NCI-H2029 (cell line): ENCODE results near the gene ARAP2.

Source experiments
- DNase-seq: peaks from one replicate; lab custom pipeline; 2025; lab: John Stamatoyannopoulos, UW

Gene ARAP2

DNA sequence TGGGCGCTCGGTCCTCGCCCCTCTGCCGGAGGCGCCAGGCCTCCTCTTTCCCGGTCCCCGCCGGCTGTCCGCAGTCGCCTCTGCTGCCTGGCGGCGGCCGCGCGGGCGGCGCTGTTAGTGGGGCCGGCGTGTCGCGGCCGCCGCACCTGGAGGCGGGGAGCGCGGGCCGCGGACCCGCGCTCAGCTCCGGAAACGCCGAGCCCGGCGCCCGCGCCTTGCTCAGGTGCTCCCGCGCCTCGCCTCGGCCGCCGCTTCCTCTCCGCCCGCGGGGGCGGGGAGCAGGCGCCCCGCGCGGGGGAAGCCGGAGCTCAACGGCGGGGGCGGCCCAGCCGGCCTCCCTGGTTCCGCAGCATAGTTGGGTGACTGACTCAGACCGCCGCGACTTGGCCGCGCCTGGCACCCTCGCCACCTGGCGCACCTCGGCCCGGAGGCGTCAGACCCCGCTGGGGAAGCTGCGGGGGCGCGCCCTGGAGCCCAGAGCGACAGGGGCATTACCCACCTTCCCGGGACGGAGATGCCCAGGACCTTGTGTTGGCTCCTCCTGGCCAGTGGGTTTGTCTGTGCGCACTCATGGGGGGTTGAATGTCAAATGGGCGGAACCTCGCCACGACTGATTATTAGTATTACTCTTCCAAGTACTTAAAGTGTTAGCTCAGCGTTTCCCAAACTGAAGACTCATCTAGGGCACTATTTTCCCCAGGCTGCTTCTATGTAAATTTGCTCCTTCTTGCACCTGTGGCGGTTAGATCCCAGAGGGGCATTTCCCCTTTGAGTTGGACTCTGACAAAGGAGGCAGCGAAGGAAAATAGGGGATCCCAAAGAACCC, at the start of gene ARAP2:
Gene ARAP2, minus strand, starts transcription at position 258 of the 826 bp plus-strand sequence. CDS start 15,028 bp downstream, outside the sequence.
- DNase-seq = no peak

- DNase-seq = no peak
Observed at GRCh38 chr4:36292556-36293188, 48.4 kb upstream of the ARAP2 start.

DNA sequence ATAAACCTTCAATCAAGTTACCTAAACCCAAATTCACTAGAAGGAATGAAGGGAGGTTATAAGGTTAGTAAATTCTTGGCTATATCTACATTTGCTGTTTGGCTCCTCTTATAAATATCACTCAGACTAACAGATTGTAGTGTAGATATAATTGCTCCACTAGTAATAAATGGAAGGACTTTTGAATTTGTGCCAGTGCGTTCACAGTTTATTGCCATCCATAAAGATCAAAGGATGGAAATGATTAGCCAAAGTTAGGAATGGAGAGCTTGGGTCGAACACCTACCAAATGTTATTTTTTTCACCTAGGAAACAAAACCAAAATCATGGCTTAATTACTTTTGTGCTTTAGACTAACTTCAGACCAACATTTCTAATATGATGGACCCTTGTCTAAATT, 46.3 kb upstream of the ARAP2 start:
- DNase-seq = no peak

DNA sequence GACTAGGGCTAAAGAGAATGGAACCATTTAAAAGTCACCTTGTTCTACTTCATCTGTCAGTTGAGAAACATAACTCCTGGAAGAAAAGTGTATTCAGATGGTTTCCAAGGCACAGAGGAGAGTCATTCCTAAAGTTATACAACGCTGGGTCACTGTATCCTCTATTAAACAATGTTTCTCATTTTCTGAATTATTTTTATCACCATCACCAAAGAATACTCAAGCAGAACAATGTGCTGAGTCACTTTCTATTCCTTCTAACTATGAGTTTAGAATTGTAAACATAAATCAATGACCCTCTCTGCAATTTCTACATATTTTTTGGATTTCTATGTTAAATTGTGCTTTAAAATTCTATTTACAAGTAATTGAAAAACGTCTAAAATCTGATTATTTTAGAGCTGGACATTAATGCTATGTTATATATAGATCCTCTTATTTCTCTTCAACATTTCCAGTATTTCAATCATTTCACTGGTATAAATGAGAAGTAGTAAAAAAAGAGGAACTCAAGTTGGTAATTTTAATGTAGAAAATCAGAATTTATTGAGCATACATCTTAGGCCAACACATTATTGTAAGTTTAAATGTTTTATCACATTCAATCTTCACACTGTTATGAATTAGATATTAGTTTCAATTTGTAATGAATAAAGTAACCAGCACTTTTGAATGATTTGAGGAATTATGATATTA, 44.6 kb upstream of the ARAP2 start:
- DNase-seq = no peak

GRCh38 chr4:36286481-36286871, 42.2 kb upstream of the ARAP2 start:
- no peak for DNase-seq

DNA sequence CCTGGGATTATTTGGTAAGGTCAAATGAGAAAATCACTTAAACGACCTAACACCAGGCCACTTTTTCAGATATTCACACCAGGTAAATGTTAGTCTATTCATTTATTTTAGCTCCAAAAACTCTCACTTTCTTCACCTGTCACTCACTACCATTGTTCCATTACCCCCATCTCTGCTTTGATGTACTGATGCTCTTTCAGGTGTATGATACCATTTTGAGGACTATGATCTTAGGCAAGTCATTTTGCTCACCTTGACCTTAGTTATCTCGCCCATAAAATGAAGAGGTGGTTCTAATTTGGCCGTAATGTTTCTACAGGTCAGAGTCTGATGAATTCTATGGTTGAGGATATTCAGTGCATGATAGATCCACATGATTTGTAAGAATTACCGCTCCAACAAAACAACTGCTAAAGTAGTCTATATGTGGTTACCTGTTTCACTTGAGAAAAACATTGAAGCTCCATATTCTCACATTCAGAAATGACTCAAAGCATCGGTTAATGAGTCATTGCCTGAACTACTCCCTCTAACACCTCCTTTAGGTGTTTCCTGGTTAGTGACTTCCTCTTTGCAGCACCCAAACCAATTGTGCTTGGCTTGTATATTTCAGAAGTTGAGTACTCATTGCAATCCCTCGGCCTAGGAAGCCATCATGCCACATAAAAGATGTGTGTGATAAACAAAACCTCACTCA, 41.6 kb upstream of the ARAP2 start:
- no peak for DNase-seq

- DNase-seq = no peak
Observed at GRCh38 chr4:36283912-36284465, 39.7 kb upstream of the ARAP2 start.

DNA sequence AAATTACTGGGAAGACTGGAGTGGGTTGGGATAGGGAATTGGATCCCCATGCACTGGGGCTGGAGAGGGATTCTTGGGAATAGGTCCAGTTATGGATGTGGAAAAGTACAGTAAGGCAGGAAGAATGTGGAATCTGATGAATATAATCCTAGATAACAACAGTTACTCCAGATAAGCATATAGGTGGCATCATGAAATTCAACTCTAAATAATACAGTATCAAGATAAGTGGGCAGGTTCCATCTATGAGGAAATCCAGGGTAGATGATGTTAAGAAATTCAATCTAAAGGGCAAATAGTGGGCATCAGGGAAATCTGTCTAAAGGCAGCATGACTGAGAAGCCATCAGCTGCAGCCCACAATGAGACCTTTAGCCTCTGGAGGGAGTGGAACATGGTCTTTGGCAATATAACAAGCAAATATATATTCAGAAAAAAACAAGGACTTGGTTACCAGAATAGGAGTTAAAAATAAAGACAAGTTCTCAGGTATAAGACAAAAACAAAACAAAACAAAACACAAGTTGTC, 38.3 kb upstream of the ARAP2 start:
- DNase-seq = no peak

- no peak for DNase-seq
Observed at GRCh38 chr4:36281384-36282106, 37.2 kb upstream of the ARAP2 start, which contains the start of gene DTHD1. Gene DTHD1, plus strand, starts transcription at chr4:36281616. Its CDS starts 143 bp downstream, at chr4:36281759.

GRCh38 chr4:36280555-36280954, 36.2 kb upstream of the ARAP2 start:
- no peak for DNase-seq

GRCh38 chr4:36278789-36279188, 34.5 kb upstream of the ARAP2 start:
- DNase-seq = no peak

DNA sequence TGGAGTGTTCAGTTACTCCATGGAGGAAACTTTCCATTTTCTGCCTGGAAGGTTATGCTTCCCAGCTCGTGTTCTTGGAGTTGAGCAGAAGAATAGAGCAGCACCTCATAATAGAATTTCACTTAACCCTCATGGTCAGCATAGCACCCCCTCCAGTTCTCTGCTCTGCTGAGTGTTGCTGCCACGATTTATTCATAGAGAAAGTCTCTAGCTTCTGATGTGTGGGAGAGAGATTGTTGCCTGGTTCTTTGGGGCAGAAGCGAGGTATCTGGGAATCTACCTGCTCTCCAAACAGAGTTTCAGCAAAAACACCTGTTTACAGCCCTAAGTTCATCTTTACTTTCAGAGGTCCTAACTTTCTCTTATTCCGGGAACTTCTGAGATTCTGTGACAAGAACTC, 33.2 kb upstream of the ARAP2 start:
- no peak for DNase-seq

DNA sequence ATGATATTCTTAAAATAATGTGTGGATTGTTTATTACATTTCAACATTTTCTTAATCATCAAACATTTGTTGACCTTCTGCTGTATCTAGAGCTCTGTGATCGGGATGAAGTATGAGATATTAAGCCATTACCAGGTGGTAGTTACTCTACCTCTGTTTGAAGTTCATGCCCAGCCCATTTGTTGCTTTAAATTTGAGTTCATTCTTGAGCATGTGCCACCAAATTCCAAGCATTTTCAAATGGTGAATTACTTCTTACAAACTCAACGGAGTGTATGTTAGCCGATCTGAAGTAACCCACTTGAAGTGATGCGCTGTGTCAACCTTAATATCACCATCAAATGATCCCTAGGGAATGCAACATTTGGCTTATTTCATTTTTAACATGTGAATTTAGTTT, 29.8 kb upstream of the ARAP2 start:
- no peak for DNase-seq

GRCh38 chr4:36273276-36273675, 29.0 kb upstream of the ARAP2 start:
- no peak for DNase-seq

- no peak for DNase-seq
Observed at GRCh38 chr4:36269533-36270173, 25.3 kb upstream of the ARAP2 start.

DNA sequence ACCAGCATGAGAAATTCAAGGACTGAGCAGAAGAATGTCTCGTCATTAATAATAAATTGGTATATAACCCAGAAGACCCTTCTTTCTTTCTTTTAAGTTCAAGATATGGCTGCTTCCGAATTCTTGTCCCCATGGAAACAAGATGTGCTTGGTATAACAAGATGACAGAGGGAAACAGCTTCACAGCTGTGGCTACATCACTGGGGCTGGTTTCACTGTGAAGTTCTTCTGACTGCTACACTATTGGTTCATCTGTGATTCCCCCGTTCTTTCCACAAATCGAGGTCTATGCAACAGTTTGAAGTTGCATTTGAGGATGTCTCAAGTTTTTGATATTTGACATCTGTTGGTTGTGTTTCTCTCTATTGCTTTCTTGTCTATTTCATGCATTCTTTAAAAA, 24.8 kb upstream of the ARAP2 start:
- no peak for DNase-seq

- DNase-seq = no peak
Observed at GRCh38 chr4:36267486-36268268, 23.4 kb upstream of the ARAP2 start.

DNA sequence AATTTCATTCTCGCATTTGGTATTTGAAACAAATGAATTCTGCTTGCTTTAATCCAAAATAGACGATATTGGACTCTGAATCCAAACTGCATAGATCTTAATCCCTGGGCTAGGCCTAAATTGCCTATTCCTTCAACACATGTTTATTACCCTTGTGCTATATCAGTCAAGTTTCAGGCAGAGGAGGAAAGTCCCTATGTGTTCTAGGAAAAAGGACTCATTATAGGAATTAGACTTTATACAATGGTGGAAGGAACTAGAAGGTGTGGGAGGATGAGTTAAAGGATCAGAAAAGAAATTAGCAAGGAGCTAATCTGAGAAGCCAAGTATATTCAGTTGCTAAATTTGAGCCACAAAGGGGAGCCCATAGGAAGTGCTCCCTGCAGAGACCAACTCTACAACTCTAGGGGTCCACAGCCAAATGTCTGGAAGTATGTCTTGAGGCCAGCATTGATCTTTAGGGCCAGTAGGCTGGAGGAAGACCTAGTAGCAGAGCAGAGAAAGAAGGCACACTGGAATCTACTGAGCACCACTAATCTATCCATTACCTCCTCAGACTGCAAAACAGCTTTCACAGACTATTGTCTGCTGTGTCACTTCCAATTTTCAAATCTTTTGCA, 20.0 kb upstream of the ARAP2 start:
- DNase-seq = no peak

DNA sequence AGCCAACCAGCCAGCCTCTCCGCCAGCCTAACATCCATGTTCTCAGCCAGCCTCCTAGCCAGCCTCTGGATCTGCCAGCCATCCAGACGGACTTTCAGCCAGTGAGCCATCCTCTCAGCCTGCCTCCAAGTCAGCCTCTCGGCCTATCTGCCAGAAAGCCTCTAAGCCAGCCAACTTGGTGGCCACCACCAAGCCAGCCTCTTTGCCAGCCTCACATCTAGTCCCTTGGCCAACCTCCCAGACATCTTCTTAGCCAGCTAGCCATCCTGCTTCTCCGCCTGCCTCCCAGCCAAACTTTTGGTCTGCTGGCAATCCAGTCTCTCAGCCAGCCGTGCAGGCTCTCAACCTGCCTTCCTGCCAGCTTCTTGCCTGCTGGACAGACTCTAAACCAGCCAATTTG, 16.4 kb upstream of the ARAP2 start:
- DNase-seq = no peak
